H1 (cell line): ENCODE data around the gene SCAMP4. TPM values are rescaled to one million over a fixed set of nuclear protein-coding genes. Genes with fewer than 3 reads are reported as not detected.

Source experiments
- CHD1 ChIP-seq: IDR thresholded peaks from 2 replicates; pipeline ENCODE4 v1.6.1; 2012; ENCODE audit warnings: low read depth, low read length, improper control_type of control experiment
- MAX ChIP-seq: IDR thresholded peaks from 2 replicates; pipeline ENCODE4 v1.6.1; 2012; ENCODE audit warnings: inconsistent platforms
- RXRA ChIP-seq: IDR thresholded peaks from 2 replicates; pipeline ENCODE4 v1.6.1; 2011; ENCODE audit warnings: low read depth, mild to moderate bottlenecking, low read length, moderate library complexity; ENCODE audit not compliant: insufficient read depth
- polyA plus RNA-seq, 7 experiments: library from polyadenylated mRNA; depleted of rRNA in 3 of 7; stranded (reverse) in 5 of 7; unstranded in 2 of 7; fragments of >200 nt in 5 of 7; fragments of 200-250 nt in 2 of 7; gene quantifications; 1 replicate in 5 of 7; 2 replicates in 1 of 7; 4 replicates in 1 of 7; pipeline versions ENCODE4 v1.2.1 to v1.2.3, GENCODE V29; 2011 to 2013; ENCODE audit warnings: missing spikeins in 2 of 7, mixed read lengths in 2 of 7
- total RNA-seq: library from RNA; stranded (reverse); fragmentation: NEBNext Ultra II Directional; extraction: Animal tissue kit (Norgen Biotek cat#: 25700); gene quantifications from 2 replicates; pipeline ENCODE4 v1.2.1, GENCODE V29; 2021

The SCAMP4 gene
- total and polyA plus RNA-seq, 2 of the 8 experiments (the other 6 are each of a cell fraction or from before 2014, with no cell fraction given): 17.1 to 61.4 TPM

- TF ChIP-seq CHD1 (no peak), MAX (no peak), RXRA (no peak)
These were observed 22.2 kb upstream of the SCAMP4 start (continued) for GRCh38 chr19:1882786-1883692.
